Measurements from ENCODE around the gene JOSD1.

GRCh38 chr22:38710866-38711265 is 10.1 kb upstream of the JOSD1 start:
- no peak for TF ChIP-seq POLR2A (IDR thresholded peaks at IDR 0.05)
- TF ChIP-seq, protein P1, sequence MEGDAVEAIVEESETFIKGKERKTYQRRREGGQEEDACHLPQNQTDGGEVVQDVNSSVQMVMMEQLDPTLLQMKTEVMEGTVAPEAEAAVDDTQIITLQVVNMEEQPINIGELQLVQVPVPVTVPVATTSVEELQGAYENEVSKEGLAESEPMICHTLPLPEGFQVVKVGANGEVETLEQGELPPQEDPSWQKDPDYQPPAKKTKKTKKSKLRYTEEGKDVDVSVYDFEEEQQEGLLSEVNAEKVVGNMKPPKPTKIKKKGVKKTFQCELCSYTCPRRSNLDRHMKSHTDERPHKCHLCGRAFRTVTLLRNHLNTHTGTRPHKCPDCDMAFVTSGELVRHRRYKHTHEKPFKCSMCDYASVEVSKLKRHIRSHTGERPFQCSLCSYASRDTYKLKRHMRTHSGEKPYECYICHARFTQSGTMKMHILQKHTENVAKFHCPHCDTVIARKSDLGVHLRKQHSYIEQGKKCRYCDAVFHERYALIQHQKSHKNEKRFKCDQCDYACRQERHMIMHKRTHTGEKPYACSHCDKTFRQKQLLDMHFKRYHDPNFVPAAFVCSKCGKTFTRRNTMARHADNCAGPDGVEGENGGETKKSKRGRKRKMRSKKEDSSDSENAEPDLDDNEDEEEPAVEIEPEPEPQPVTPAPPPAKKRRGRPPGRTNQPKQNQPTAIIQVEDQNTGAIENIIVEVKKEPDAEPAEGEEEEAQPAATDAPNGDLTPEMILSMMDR (IDR thresholded peaks at IDR 0.05): no peak
